ENCODE measurements around the gene GALNTL6. TPM values are rescaled to one million over a fixed set of nuclear protein-coding genes. Genes with fewer than 3 reads are reported as not detected.

Gene GALNTL6
- total RNA-seq, 1 experiment from 2014 or later = not detected

GRCh38 chr4:172851534-172851933 lies 1038.3 kb downstream of the GALNTL6 start:
- TF ChIP-seq CTCF (IDR thresholded peaks at IDR 0.05; ENCODE audit: unreplicated experiment) = no peak
- ChIA-PET CTCF (no interaction called here), POLR2A (no interaction called here)
- Mint-ChIP-seq H3K4me3 (ENCODE audit: unreplicated experiment) (no peak overlapping the region), H3K36me3 (ENCODE audit: insufficient read depth, unreplicated experiment) (no peaks in the 10 kb centered on the region), H3K9me3 (ENCODE audit: unreplicated experiment) (no peaks in the 10 kb centered on the region), H3K4me1 (ENCODE audit: insufficient read depth, unreplicated experiment) (peaks cover 5% of the 10 kb centered on the region), H3K27ac (ENCODE audit: low read depth, unreplicated experiment) (no peak overlapping the region), H3K27me3 (ENCODE audit: insufficient read depth, unreplicated experiment) (no peaks in the 10 kb centered on the region)
- BruUV-seq (replicated peaks) = no TSS peak
- intact Hi-C loops (cut with micrococcal nuclease) = no loop called here
- DNase-seq (ENCODE audit: unreplicated experiment) = no peak

- H3K27ac Mint-ChIP-seq (ENCODE audit: low read depth, unreplicated experiment) = no peak overlapping the region
- DNase-seq (ENCODE audit: unreplicated experiment) = no peak
- ChIA-PET CTCF (no interaction called here), POLR2A (no interaction called here)
- H3K9me3 Mint-ChIP-seq (ENCODE audit: unreplicated experiment) = no peaks in the 10 kb centered on the region
- intact Hi-C loops (cut with micrococcal nuclease) = no loop called here
- no TSS peak for BruUV-seq (replicated peaks)
- H3K4me3 Mint-ChIP-seq (ENCODE audit: unreplicated experiment) = no peak overlapping the region
- TF ChIP-seq CTCF (IDR thresholded peaks at IDR 0.05; ENCODE audit: unreplicated experiment) = no peak
- no peaks in the 10 kb centered on the region for H3K27me3 Mint-ChIP-seq (ENCODE audit: insufficient read depth, unreplicated experiment)
- no peaks in the 10 kb centered on the region for H3K4me1 Mint-ChIP-seq (ENCODE audit: insufficient read depth, unreplicated experiment)
- H3K36me3 Mint-ChIP-seq (ENCODE audit: insufficient read depth, unreplicated experiment) = no peaks in the 10 kb centered on the region
These were observed 1043.8 kb downstream of the GALNTL6 start for GRCh38 chr4:172857026-172857425.

GRCh38 chr4:172858731-172859230 lies 1045.6 kb downstream of the GALNTL6 start:
- H3K36me3 Mint-ChIP-seq (ENCODE audit: insufficient read depth, unreplicated experiment) = no peaks in the 10 kb centered on the region
- H3K9me3 Mint-ChIP-seq (ENCODE audit: unreplicated experiment) = peaks cover 12% of the 10 kb centered on the region
- no peak overlapping the region for H3K4me3 Mint-ChIP-seq (ENCODE audit: unreplicated experiment)
- no TSS peak for BruUV-seq (replicated peaks)
- H3K27me3 Mint-ChIP-seq (ENCODE audit: insufficient read depth, unreplicated experiment) = no peaks in the 10 kb centered on the region
- CTCF ChIA-PET = interaction anchor here (1.7 kb wide), 1 partner anchor 9 kb away, joined by 5 read pairs; no protein-coding TSS in a partner anchor
- H3K4me1 Mint-ChIP-seq (ENCODE audit: insufficient read depth, unreplicated experiment) = no peaks in the 10 kb centered on the region
- no peak overlapping the region for H3K27ac Mint-ChIP-seq (ENCODE audit: low read depth, unreplicated experiment)
- POLR2A ChIA-PET = no interaction called here
- no peak for DNase-seq (ENCODE audit: unreplicated experiment)
- intact Hi-C loops (cut with micrococcal nuclease) = no loop called here
- no peak for TF ChIP-seq CTCF (IDR thresholded peaks at IDR 0.05; ENCODE audit: unreplicated experiment)

- Mint-ChIP-seq H3K36me3 (ENCODE audit: insufficient read depth, unreplicated experiment) (no peaks in the 10 kb centered on the region), H3K4me1 (ENCODE audit: insufficient read depth, unreplicated experiment) (no peaks in the 10 kb centered on the region), H3K27me3 (ENCODE audit: insufficient read depth, unreplicated experiment) (peaks cover 32% of the 10 kb centered on the region), H3K4me3 (ENCODE audit: unreplicated experiment) (no peak overlapping the region), H3K27ac (ENCODE audit: low read depth, unreplicated experiment) (no peak overlapping the region), H3K9me3 (ENCODE audit: unreplicated experiment) (peaks cover 19% of the 10 kb centered on the region)
- no TSS peak for BruUV-seq (replicated peaks)
- intact Hi-C loops (cut with micrococcal nuclease) = no loop called here
- ChIA-PET CTCF (no interaction called here), POLR2A (no interaction called here)
- DNase-seq (ENCODE audit: unreplicated experiment) = no peak
- no peak for TF ChIP-seq CTCF (IDR thresholded peaks at IDR 0.05; ENCODE audit: unreplicated experiment)
These were observed 1051.9 kb downstream of the GALNTL6 start for GRCh38 chr4:172865103-172865502.
